Thymus (tissue), 11 donors: ENCODE measurements around the gene DOK6. TPM values are rescaled to one million over a fixed set of nuclear protein-coding genes. Genes with fewer than 3 reads are reported as not detected.

Experiments used
- DNase-seq, 9 donors: peaks; one replicate each; pipeline ENCODE4 v3.0.0-alpha.2; 2013; ENCODE audit warnings: low spot score in 9 of 9, low read depth in 6 of 9, missing footprints in 1 of 9
- H3K27ac ChIP-seq, 2 donors: one replicate each; pipeline ENCODE4 v1.5.1; 2013; ENCODE audit warnings: control low read depth in 1 of 2, low read depth in 1 of 2, low read length in 1 of 2, mild to moderate bottlenecking in 1 of 2, moderate library complexity in 1 of 2
- H3K27me3 ChIP-seq, 2 donors: one replicate each; pipeline ENCODE4 v1.5.1; 2013; ENCODE audit warnings: low read length in 1 of 2; ENCODE audit not compliant: control insufficient read depth in 2 of 2, insufficient read depth in 1 of 2
- H3K36me3 ChIP-seq, 2 donors: one replicate each; pipeline ENCODE4 v1.5.1; 2013; ENCODE audit warnings: low read length in 1 of 2, mild to moderate bottlenecking in 1 of 2, moderate library complexity in 1 of 2; ENCODE audit not compliant: control insufficient read depth in 2 of 2, insufficient read depth in 2 of 2
- H3K4me1 ChIP-seq, 2 donors: one replicate each; pipeline ENCODE4 v1.5.1; 2013; ENCODE audit warnings: low read length in 2 of 2; ENCODE audit not compliant: control insufficient read depth in 2 of 2, insufficient read depth in 2 of 2
- H3K4me3 ChIP-seq, 2 donors: one replicate each; pipeline ENCODE4 v1.5.1; 2013; ENCODE audit warnings: low read length in 2 of 2, control low read depth in 1 of 2, mild to moderate bottlenecking in 1 of 2
- H3K9me3 ChIP-seq, 2 donors: one replicate each; pipeline ENCODE4 v1.5.1; 2013; ENCODE audit warnings: low read length in 1 of 2, mild to moderate bottlenecking in 1 of 2; ENCODE audit not compliant: control insufficient read depth in 2 of 2, insufficient read depth in 1 of 2
- WGBS: extraction: QIAGEN DNeasy Blood & Tissue Kit; methylation state at CpG from one replicate; pipeline ENCODE4 v1.1.7; 2013; 5-methylcytosine and 5-hydroxymethylcytosine counted together
- polyA plus RNA-seq: library from polyadenylated mRNA; stranded (reverse); fragments of 200-250 nt; gene quantifications from one replicate; pipeline ENCODE4 v1.2.3, GENCODE V29; 2013
- total RNA-seq: library from RNA; stranded (reverse); fragments of 120-200 nt; gene quantifications from one replicate; pipeline ENCODE4 v1.2.4, GENCODE V29; 2013
- donor health status: healthy.

Gene DOK6
- total and polyA plus RNA-seq, 2 donors, result 0.57 to 0.75 TPM

GRCh38 chr18:69734536-69734935 is 333.8 kb downstream of the DOK6 start:
- Histone ChIP-seq H3K9me3 (no peaks in the 10 kb centered on the region), H3K36me3 (no peaks in the 10 kb centered on the region), H3K27ac (no peak overlapping the region), H3K4me1 (no peaks in the 10 kb centered on the region), H3K27me3 (no peaks in the 10 kb centered on the region), H3K4me3 (no peak overlapping the region)
- WGBS, result 96% methylated on average over 2 of the region's 2 CpGs
- no peak for DNase-seq

GRCh38 chr18:69736730-69737129 is 336.0 kb downstream of the DOK6 start:
- Histone ChIP-seq H3K4me1 (no peaks in the 10 kb centered on the region), H3K36me3 (no peaks in the 10 kb centered on the region), H3K9me3 (no peaks in the 10 kb centered on the region), H3K27me3 (no peaks in the 10 kb centered on the region), H3K4me3 (no peak overlapping the region), H3K27ac (no peak overlapping the region)
- no peak for DNase-seq
- WGBS, result 93% methylated on average over 2 of the region's 2 CpGs

GRCh38 chr18:69737851-69738250 is 337.2 kb downstream of the DOK6 start:
- Histone ChIP-seq H3K27me3 (no peaks in the 10 kb centered on the region), H3K4me1 (no peaks in the 10 kb centered on the region), H3K36me3 (no peaks in the 10 kb centered on the region), H3K4me3 (no peak overlapping the region), H3K9me3 (no peaks in the 10 kb centered on the region), H3K27ac (no peak overlapping the region)
- no peak for DNase-seq
- WGBS, result 98% methylated on average over 3 of the region's 3 CpGs

- H3K27me3 ChIP-seq, result no peaks in the 10 kb centered on the region
- H3K4me1 ChIP-seq, result no peaks in the 10 kb centered on the region
- no peak overlapping the region for H3K4me3 ChIP-seq
- DNase-seq, result no peak
- H3K36me3 ChIP-seq, result no peaks in the 10 kb centered on the region
- H3K9me3 ChIP-seq, result no peaks in the 10 kb centered on the region
- 91% methylated on average over 2 of the region's 2 CpGs for WGBS
- no peak overlapping the region for H3K27ac ChIP-seq
Measured at GRCh38 chr18:69747388-69747787, 346.7 kb downstream of the DOK6 start.

- no peaks in the 10 kb centered on the region for H3K27me3 ChIP-seq
- no peak overlapping the region for H3K4me3 ChIP-seq
- H3K4me1 ChIP-seq, result no peaks in the 10 kb centered on the region
- no peaks in the 10 kb centered on the region for H3K36me3 ChIP-seq
- peaks cover 0 to 4% of the 10 kb centered on the region in 2 donors for H3K9me3 ChIP-seq
- WGBS, result 91% methylated on average over 3 of the region's 3 CpGs
- no peak overlapping the region for H3K27ac ChIP-seq
- DNase-seq, result no peak
Measured at GRCh38 chr18:69752737-69753380, 352.2 kb downstream of the DOK6 start.

- no peaks in the 10 kb centered on the region for H3K27me3 ChIP-seq
- H3K9me3 ChIP-seq, result peaks cover 0 to 4% of the 10 kb centered on the region in 2 donors
- no peak overlapping the region for H3K27ac ChIP-seq
- H3K4me3 ChIP-seq, result no peak overlapping the region
- H3K4me1 ChIP-seq, result no peaks in the 10 kb centered on the region
- no peaks in the 10 kb centered on the region for H3K36me3 ChIP-seq
- 95% methylated on average over 3 of the region's 3 CpGs for WGBS
- DNase-seq, result no peak
Measured at GRCh38 chr18:69754108-69754507, 353.4 kb downstream of the DOK6 start.

- Histone ChIP-seq H3K27me3 (no peaks in the 10 kb centered on the region), H3K4me1 (no peaks in the 10 kb centered on the region), H3K9me3 (peaks cover 0 to 4% of the 10 kb centered on the region in 2 donors), H3K27ac (no peak overlapping the region), H3K36me3 (no peaks in the 10 kb centered on the region), H3K4me3 (no peak overlapping the region)
- DNase-seq, result no peak
- WGBS, result 93% methylated on average over 2 of the region's 2 CpGs
Measured at GRCh38 chr18:69755041-69755440, 354.4 kb downstream of the DOK6 start.

- 95% methylated on average over 6 of the region's 6 CpGs for WGBS
Measured at GRCh38 chr18:69755856-69756496, 355.3 kb downstream of the DOK6 start.

GRCh38 chr18:69757733-69758132 is 357.0 kb downstream of the DOK6 start:
- Histone ChIP-seq H3K4me3 (no peak overlapping the region), H3K36me3 (no peaks in the 10 kb centered on the region), H3K27ac (no peak overlapping the region), H3K4me1 (no peaks in the 10 kb centered on the region), H3K9me3 (peaks cover 0 to 4% of the 10 kb centered on the region in 2 donors), H3K27me3 (no peaks in the 10 kb centered on the region)
- DNase-seq, result no peak
- WGBS, result 67% methylated on average over 6 of the region's 6 CpGs

More at GRCh38 chr18:69755856-69756496, 355.3 kb downstream of the DOK6 start:
- DNase-seq, result peak in 1 of 9 donors; percentile 16
- H3K27me3 ChIP-seq, result no peaks in the 10 kb centered on the region
- peaks cover 0 to 4% of the 10 kb centered on the region in 2 donors for H3K9me3 ChIP-seq
- no peak overlapping the region for H3K4me3 ChIP-seq
- no peaks in the 10 kb centered on the region for H3K4me1 ChIP-seq
- H3K36me3 ChIP-seq, result no peaks in the 10 kb centered on the region
- no peak overlapping the region for H3K27ac ChIP-seq
